ENCODE results near the gene WNT2.
"Not testable (repeated sequence)": the region's sequence is repeated elsewhere in the genome, so short reads cannot be mapped to it uniquely, and the experiment has no call there.

Gene WNT2

GRCh38 chr7:117302396-117302795 lies 20.5 kb downstream of the WNT2 start:
- DNase-seq (ENCODE audit: low read depth) = no peak

- DNase-seq (ENCODE audit: low read depth) = not testable (repeated sequence)
Measured at GRCh38 chr7:117300506-117300905, 22.4 kb downstream of the WNT2 start.

DNA sequence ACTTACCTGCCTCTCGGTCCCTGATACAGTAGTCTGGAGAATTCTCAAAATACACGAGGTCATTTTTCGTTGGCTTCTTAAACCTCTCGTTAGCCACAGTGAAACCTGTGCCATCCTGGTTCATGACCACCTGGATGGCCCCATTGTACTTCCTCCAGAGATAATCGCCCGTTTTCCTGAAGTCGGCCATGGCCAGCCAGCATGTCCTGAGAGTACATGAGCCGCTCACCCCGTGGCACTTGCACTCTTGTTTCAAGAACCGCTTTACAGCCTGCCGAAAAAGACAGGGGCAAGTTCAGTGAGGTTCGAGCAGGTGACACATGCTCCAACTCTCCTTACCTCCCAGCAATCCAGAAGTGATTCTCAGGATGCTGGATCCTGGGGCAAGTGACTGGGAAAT lies 25.3 kb downstream of the WNT2 start:
- no peak for DNase-seq (ENCODE audit: low read depth)

GRCh38 chr7:117296066-117296465 lies 26.8 kb downstream of the WNT2 start:
- DNase-seq (ENCODE audit: low read depth) = no peak

DNA sequence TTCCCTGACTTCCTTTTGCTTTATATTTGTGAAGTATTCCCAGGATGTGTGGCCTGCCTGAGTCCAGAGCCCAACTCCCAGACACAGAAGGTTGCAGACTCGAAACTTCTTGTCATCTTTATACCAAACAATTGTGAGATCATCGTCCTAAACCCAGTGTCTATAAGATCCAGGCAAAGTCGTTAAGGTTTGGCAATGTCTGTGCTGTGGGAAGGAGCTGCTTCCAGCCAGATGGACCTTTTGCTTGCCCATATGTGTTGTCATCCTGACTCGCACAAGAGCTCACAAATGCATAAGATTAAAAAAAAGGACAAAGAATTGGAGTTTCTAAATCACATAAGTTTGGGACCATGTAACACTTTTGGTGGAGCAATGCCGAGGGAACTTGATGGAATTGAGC lies 37.0 kb downstream of the WNT2 start:
- no peak for DNase-seq (ENCODE audit: low read depth)

DNA sequence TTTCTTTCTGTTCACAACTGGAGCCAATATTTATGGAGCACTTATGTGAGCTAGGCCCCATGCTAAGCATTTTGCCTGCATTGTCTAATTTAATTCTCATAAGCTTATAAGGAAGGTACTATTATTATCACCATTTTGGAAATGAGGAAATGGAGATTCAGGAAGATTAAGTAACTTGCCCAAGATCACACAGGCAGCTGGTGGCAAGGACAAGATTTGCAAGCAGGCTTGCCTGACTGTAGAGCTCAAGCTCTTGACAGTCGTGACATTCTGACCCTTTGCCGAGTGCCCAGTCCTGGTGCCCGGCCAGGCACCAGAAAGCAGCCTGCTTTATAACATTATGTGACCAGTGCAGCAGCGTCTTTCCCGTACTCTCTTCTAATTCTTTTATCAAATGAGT lies 38.2 kb downstream of the WNT2 start:
- no peak for DNase-seq (ENCODE audit: low read depth)

DNA sequence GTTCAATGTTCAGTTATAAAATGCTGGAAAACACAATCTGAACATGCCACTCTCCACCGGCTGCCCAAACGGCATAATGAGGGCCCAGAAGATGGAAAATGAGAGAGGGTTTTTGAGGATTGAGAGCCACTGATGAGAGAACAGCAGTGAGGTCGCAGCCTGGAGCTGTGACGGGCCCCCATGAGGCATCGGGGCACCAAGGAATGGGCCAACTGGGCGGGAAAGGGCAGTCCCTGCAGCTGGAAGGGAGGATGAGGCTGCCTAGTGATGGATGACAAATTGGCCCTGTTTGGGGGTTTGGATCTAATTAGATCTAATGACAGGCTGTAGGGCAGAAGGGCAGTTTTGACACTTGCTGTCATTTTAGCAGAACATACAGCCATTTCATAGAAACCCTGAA lies 39.1 kb downstream of the WNT2 start:
- no peak for DNase-seq (ENCODE audit: low read depth)

- no peak for DNase-seq (ENCODE audit: low read depth)
Measured at GRCh38 chr7:117283371-117283770, 39.5 kb downstream of the WNT2 start.

GRCh38 chr7:117282239-117282812 lies 40.5 kb downstream of the WNT2 start:
- DNase-seq (ENCODE audit: low read depth) = no peak

DNA sequence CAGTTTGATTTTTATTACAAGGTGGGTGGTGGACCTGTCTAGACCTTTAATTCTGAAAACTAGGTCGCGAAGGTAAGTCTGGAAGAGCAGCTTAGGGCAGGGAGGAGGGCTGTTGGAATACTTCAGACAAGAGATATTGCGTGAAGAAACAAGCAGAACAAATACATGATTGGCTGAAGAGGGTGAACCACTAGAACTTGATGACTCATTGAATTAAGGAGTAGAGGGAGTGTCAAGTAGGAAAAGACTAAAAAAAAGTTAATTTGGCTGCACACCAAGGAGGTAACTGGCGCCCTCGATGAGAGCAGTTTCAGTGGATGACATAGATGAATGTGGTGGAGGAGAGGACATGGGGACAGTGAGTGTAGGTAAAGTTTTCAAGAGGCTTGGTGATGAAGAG lies 41.3 kb downstream of the WNT2 start:
- DNase-seq (ENCODE audit: low read depth) = no peak

- DNase-seq (ENCODE audit: low read depth) = no peak
Measured at GRCh38 chr7:117279931-117280557, 42.8 kb downstream of the WNT2 start.

GRCh38 chr7:117279203-117279602 lies 43.7 kb downstream of the WNT2 start:
- DNase-seq (ENCODE audit: low read depth) = no peak

- DNase-seq (ENCODE audit: low read depth) = no peak
Measured at GRCh38 chr7:117278040-117278439, 44.8 kb downstream of the WNT2 start.

DNA sequence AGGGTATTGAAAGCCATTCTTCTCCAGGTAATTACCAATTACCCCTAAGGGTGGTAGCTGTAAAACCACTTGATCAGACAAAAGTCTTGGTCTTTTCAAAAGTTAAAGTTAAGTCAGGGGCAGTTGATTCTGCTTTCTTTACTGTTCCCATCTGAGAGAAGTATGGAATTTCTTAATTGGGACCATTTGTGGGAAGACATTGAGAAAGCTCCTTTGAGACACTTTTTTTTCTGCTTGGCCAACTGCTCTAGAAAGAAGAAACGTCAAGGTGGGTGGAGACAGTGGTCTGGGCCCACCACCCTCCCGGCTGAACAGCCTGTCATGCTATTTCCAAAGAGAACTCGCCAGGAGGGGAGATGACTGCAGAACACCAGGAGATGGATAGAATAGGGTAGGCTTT lies 45.3 kb downstream of the WNT2 start:
- DNase-seq (ENCODE audit: low read depth) = no peak

DNA sequence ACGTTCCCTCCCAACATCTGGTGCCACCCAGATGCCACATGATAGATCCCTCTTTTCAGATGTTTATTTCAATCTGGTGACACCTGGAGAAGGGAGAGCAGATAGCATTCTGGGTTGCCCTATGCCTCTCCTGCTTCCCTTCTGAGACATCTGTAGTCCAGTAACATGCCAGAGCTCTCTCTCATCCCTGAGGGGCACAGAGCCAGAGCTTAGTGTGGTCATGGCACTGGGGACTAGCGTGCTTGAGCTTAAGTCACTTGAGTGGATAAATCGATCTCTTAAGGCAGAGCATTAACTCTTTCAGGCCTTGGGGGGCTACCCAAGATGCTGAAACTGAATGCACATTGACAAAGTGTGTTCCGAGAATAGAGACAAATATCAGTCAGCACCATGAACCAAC lies 47.9 kb downstream of the WNT2 start:
- DNase-seq (ENCODE audit: low read depth) = no peak

DNA sequence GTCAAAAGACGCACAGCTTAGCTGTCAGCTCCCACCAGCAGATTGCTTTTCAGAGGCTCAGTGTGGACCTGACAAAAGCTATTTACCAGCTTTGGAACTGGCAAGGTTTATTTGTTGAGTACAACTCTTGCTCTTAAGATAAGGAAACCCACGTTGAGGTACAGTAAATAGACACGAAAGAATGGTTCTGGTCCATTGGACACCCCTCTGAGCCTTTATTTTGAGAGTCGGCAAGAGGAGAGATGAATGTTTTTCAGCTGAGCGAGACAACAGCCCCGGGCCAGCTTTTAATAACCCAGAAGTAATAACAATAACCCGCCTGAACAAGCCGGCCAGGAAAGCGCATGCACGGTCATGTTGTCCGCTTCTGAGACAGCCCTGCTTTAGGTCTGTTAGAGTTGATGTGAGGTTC lies 49.0 kb downstream of the WNT2 start:
- DNase-seq (ENCODE audit: low read depth) = no peak

- DNase-seq (ENCODE audit: low read depth) = no peak
Measured at GRCh38 chr7:117273325-117273724, 49.5 kb downstream of the WNT2 start.

GRCh38 chr7:117272017-117272759 lies 50.7 kb downstream of the WNT2 start:
- no peak for DNase-seq (ENCODE audit: low read depth)

- no peak for DNase-seq (ENCODE audit: low read depth)
Measured at GRCh38 chr7:117271566-117271965, 51.3 kb downstream of the WNT2 start.

- no peak for DNase-seq (ENCODE audit: low read depth)
Measured at GRCh38 chr7:117270371-117270770, 52.5 kb downstream of the WNT2 start.

- DNase-seq (ENCODE audit: low read depth) = no peak
Measured at GRCh38 chr7:117269886-117270285, 53.0 kb downstream of the WNT2 start.

- no peak for DNase-seq (ENCODE audit: low read depth)
Measured at GRCh38 chr7:117269417-117269816, 53.4 kb downstream of the WNT2 start.

DNA sequence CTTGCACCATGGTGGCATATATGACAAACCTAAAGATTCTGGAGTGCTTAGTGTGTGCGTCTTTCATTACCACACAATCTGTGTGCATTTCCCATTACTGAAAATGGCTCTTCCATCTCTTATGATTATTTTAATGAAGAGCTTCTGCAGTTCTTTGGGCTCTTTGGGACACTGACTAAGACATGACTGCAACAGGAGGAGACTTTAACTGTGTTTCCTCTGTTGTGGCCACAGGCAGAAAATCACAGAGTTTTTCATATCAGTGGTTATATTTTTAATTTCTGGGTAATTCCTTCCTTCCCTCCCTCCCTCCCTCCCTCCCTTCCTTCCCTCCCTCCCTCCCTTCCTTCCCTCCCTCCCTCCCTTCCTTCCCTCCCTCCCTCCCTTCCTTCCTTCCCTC lies 58.1 kb downstream of the WNT2 start:
- DNase-seq (ENCODE audit: low read depth) = no peak

DNA sequence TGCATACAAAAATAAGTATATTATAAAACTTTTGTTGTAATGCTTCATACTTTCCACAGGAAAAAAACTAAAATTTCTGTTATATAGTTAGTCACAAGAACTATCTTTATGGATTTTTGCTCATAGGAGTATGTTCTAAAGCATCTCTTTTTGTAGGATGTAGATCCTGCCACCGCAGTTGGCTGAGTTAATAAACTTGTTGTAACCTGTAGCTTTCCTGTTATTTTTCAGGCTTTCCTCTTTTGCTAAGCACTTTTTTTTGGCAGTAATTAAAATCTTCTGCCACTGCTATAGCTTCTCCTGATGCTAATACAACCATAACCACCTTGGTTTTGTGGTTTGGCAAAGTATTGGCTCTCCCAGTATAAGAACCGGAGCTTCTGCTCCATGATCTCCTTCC lies 60.3 kb downstream of the WNT2 start:
- DNase-seq (ENCODE audit: low read depth) = no peak
